ENCODE results near the gene ZCCHC10. TPM values are rescaled to one million over a fixed set of nuclear protein-coding genes. Genes with fewer than 3 reads are reported as not detected.
"Not testable (repeated sequence)": the region's sequence is repeated elsewhere in the genome, so short reads cannot be mapped to it uniquely, and the experiment has no call there.

ZCCHC10 gene
- total RNA-seq, 1 donor from 2014 or later, result 18.5 TPM

- Histone ChIP-seq H3K27me3 (ENCODE audit: low read depth) (no peaks in the 10 kb centered on the region), H3K4me3 (no peak overlapping the region), H3K4me1 (no peaks in the 10 kb centered on the region), H3K27ac (no peak overlapping the region), H3K36me3 (no peaks in the 10 kb centered on the region), H3K9me3 (no peaks in the 10 kb centered on the region)
- intact Hi-C loops (cut with DNase I), result no loop called here
- peak; percentile 62 to 78 for ATAC-seq
- no peak for TF ChIP-seq CTCF (IDR thresholded peaks at IDR 0.05)
- no peak for DNase-seq
These were observed 46.9 kb downstream of the ZCCHC10 start for GRCh38 chr5:132979367-132979940.

DNA sequence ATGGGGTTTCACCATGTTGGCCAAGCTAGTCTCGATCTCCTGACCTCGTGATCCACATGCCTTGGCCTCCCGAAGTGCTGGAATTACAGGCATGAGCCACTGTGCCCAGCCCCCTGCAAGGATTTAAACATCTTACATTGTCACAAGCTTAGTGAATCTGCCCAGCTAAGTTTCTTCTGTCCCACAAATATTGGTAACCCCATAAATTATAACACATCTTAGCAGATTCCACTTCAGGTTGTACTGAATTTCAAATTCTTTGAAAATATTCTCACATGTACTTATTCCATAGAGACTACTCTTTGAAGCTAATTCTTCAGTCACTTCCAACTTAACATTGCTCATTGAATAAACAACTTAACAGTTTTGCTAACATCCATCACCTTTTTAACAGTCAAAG is 49.5 kb downstream of the ZCCHC10 start:
- no peak overlapping the region for H3K27ac ChIP-seq
- no peaks in the 10 kb centered on the region for H3K27me3 ChIP-seq (ENCODE audit: low read depth)
- no peak for DNase-seq
- ATAC-seq, result no peak
- no peaks in the 10 kb centered on the region for H3K36me3 ChIP-seq
- no peaks in the 10 kb centered on the region for H3K9me3 ChIP-seq
- no peaks in the 10 kb centered on the region for H3K4me1 ChIP-seq
- no peak overlapping the region for H3K4me3 ChIP-seq
- intact Hi-C loops (cut with DNase I), result no loop called here
- TF ChIP-seq CTCF (IDR thresholded peaks at IDR 0.05), result no peak

GRCh38 chr5:132972436-132972828 is 53.9 kb downstream of the ZCCHC10 start:
- ATAC-seq; H3K9me3 ChIP-seq; H3K4me1 ChIP-seq; H3K27me3 ChIP-seq (ENCODE audit: low read depth); H3K36me3 ChIP-seq; H3K27ac ChIP-seq; H3K4me3 ChIP-seq; intact Hi-C loops (cut with DNase I); DNase-seq: not testable (repeated sequence)

DNA sequence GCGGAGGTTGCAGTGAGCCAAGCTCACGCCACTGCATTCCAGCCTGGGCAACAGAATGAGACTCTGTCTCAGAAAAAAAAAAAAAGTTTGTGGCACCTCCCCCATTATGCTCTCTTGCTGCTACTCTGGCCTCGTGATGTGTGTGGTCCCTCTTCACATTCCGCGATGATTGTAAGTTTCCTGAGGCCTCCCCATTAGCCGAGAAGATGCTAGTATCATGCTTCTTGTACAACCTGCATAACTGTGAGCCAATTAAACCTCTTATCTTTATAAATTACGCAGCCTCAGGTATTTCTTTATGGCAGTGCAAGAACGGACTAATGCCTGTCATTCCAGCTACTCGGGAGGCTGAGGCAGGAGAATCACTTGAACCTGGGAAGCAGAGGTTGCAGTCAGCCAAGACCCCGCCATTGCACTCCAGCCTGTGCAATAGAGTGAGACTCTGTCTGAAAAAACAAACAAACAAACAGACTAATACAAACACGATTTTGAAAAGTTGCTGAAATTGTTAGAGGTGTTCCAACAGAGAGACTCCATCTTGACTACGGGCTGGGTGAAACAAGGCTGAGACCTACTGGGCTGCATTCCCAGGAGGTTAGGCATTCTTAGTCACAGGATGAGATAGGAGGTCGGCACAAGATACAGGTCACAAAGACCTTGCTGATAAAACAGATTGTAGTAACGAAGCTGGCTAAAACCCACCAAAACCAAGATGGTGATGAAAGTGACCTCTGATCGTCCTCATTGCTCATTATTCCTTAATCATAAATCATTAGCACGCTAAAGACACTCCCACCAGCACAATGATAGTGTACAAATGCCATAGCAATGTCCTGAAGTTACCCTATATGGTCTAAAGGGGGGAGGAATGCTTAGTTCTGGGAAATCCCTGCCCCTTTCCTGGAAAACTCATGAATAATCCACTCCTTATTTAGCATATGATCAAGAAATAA is 54.6 kb downstream of the ZCCHC10 start:
- H3K9me3 ChIP-seq, result no peaks in the 10 kb centered on the region
- no peaks in the 10 kb centered on the region for H3K36me3 ChIP-seq
- H3K27me3 ChIP-seq (ENCODE audit: low read depth), result no peaks in the 10 kb centered on the region
- ATAC-seq (no peak), DNase-seq (no peak)
- no peak for TF ChIP-seq CTCF (IDR thresholded peaks at IDR 0.05)
- intact Hi-C loops (cut with DNase I), result no loop called here
- H3K27ac ChIP-seq, result no peak overlapping the region
- no peak overlapping the region for H3K4me3 ChIP-seq
- H3K4me1 ChIP-seq, result no peaks in the 10 kb centered on the region

DNA sequence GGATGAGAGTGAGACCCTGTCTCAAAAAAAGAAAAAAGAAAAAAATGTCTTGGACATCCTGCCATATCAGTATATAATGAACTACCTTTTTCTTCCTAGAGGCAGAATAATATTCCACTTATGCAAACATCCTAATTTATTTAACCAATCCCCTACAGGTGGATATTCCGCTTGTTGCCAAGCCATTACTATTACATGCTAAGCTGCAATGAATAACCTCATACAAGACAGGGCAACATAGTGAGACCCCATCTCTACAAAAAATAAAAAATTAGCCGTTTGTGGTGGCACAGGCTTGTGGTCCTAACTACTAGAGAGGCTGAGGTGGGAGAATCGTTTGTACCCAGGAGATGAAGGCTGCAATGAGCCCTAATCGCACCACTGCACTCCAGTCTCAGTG is 61.2 kb downstream of the ZCCHC10 start:
- DNase-seq, result no peak
- no peak for ATAC-seq
- H3K4me1 ChIP-seq, result peaks cover 20% of the 10 kb centered on the region
- TF ChIP-seq CTCF (IDR thresholded peaks at IDR 0.05), result no peak
- no peaks in the 10 kb centered on the region for H3K36me3 ChIP-seq
- intact Hi-C loops (cut with DNase I), result no loop called here
- no peak overlapping the region for H3K27ac ChIP-seq
- H3K4me3 ChIP-seq, result no peak overlapping the region
- H3K27me3 ChIP-seq (ENCODE audit: low read depth), result no peaks in the 10 kb centered on the region
- H3K9me3 ChIP-seq, result no peaks in the 10 kb centered on the region
